ENCODE measurements around the gene ONECUT1.

- TF ChIP-seq POLR2AphosphoS5 (IDR thresholded peaks at IDR 0.05; ENCODE audit: low read length) (no peak), ATF2 (IDR thresholded peaks at IDR 0.05; ENCODE audit: low read length) (no peak), CTCF (IDR thresholded peaks at IDR 0.05 in 2 of 3, conservative IDR thresholded peaks at IDR 0.05 in 1 of 3; ENCODE audit: control insufficient read depth in 2 of 3, extremely low read depth in 1 of 3, insufficient read depth in 1 of 3, low read depth in 3 of 3, low read length in 3 of 3) (peak; percentile 23 to 33 (median 31); a peak in 3 of 6 replicates), PML (IDR thresholded peaks at IDR 0.05; ENCODE audit: low read length) (no peak), FOXK2 (IDR thresholded peaks at IDR 0.05) (no peak), EZH2 (IDR thresholded peaks at IDR 0.05; ENCODE audit: borderline replicate concordance, control insufficient read depth, low read depth, low read length) (no peak), GATAD2B (conservative IDR thresholded peaks at IDR 0.05; ENCODE audit: low read depth) (no peak), MAX (IDR thresholded peaks at IDR 0.05; ENCODE audit: low read depth, low read length) (no peak), TCF12 (IDR thresholded peaks at IDR 0.05; ENCODE audit: low read depth, low read length) (no peak)
These were observed 6.0 kb downstream of the ONECUT1 start for GRCh38 chr15:52783929-52784798.
